ENCODE measurements around the gene GNAS.

DNA sequence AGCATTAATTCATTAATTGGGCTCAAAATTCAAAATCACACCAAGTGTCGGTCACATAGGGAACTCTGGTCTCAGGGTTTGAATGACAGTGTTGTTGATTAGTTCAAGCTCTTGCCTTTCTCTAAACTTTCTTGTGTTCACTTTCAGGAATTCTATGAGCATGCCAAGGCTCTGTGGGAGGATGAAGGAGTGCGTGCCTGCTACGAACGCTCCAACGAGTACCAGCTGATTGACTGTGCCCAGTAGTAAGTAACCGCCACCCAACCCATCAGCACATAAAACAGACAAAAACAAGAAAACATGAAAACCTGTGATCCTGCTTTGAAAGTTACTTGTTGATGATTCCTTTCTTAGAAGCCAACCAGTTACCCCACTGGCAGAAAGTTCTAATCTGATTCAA is 52.7 kb downstream of the GNAS start:
- TF ChIP-seq, protein P1, sequence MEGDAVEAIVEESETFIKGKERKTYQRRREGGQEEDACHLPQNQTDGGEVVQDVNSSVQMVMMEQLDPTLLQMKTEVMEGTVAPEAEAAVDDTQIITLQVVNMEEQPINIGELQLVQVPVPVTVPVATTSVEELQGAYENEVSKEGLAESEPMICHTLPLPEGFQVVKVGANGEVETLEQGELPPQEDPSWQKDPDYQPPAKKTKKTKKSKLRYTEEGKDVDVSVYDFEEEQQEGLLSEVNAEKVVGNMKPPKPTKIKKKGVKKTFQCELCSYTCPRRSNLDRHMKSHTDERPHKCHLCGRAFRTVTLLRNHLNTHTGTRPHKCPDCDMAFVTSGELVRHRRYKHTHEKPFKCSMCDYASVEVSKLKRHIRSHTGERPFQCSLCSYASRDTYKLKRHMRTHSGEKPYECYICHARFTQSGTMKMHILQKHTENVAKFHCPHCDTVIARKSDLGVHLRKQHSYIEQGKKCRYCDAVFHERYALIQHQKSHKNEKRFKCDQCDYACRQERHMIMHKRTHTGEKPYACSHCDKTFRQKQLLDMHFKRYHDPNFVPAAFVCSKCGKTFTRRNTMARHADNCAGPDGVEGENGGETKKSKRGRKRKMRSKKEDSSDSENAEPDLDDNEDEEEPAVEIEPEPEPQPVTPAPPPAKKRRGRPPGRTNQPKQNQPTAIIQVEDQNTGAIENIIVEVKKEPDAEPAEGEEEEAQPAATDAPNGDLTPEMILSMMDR (conservative IDR thresholded peaks at IDR 0.05; ENCODE audit: low read length) = no peak
- TF ChIP-seq EZH2phosphoT487 (IDR thresholded peaks at IDR 0.05; ENCODE audit: borderline replicate concordance) = no peak
